Fibroblast of mammary gland (primary cell): ENCODE results near the gene RMND5A.

Source experiments
- DNase-seq: peaks from one replicate; pipeline ENCODE4 v3.0.0-alpha.2; 2010; ENCODE audit warnings: low read depth
- H3K4me3 ChIP-seq: 2 replicates; pipeline ENCODE4 v1.5.1; 2011; ENCODE audit warnings: low read depth, mild to moderate bottlenecking, low read length, moderate library complexity; ENCODE audit not compliant: control insufficient read depth
- TF ChIP-seq, protein P1 (sequence below): conservative IDR thresholded peaks from 2 replicates; pipeline ENCODE4 v1.5.1; 2011; ENCODE audit warnings: low read depth, low read length, inconsistent platforms; ENCODE audit not compliant: control insufficient read depth, insufficient read depth

The RMND5A gene

GRCh38 chr2:86677816-86678215 lies 42.3 kb upstream of the RMND5A start:
- DNase-seq = no peak
- TF ChIP-seq, protein P1, sequence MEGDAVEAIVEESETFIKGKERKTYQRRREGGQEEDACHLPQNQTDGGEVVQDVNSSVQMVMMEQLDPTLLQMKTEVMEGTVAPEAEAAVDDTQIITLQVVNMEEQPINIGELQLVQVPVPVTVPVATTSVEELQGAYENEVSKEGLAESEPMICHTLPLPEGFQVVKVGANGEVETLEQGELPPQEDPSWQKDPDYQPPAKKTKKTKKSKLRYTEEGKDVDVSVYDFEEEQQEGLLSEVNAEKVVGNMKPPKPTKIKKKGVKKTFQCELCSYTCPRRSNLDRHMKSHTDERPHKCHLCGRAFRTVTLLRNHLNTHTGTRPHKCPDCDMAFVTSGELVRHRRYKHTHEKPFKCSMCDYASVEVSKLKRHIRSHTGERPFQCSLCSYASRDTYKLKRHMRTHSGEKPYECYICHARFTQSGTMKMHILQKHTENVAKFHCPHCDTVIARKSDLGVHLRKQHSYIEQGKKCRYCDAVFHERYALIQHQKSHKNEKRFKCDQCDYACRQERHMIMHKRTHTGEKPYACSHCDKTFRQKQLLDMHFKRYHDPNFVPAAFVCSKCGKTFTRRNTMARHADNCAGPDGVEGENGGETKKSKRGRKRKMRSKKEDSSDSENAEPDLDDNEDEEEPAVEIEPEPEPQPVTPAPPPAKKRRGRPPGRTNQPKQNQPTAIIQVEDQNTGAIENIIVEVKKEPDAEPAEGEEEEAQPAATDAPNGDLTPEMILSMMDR = no peak
- H3K4me3 ChIP-seq = no peak overlapping the region

DNA sequence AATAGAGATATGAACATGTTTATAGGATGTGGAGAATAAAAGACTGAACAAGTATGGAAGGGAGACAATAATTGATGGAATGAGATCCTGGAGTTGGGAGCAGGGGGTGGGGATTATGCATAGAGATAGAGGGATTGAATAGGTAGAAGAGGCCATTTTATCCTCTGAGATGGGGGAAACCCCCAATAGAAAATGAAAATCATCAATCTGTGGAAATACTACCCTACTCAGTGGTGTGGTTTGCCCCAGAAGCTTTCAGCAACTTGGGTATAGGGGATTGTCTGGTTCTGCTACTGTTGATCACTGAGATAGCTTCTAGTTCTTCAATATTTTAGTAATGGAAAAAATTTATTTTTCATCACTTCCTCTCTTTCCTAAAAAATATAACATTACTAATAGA lies 41.1 kb upstream of the RMND5A start:
- no peak for DNase-seq
- H3K4me3 ChIP-seq = no peak overlapping the region
- TF ChIP-seq, protein P1 = no peak

DNA sequence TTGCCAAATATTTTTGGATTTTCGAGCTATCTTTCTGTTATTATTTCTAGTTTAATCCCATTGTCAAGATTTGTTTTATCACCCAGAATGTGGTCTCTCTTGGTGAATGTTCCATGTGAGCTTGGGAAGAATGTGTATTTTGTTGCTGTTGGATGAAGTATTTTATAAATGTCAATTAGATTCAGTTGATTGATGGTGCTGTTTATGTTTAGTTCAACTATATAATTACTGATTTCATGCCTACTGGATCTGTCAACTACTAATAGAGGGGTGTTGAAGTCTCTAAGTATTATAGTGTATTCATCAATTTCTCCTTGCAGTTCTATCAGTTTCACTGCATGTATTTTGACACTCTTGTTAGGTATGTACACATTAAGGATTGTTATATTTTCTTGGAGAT lies 34.7 kb upstream of the RMND5A start:
- TF ChIP-seq, protein P1 = no peak
- no peak overlapping the region for H3K4me3 ChIP-seq
- DNase-seq = no peak

DNA sequence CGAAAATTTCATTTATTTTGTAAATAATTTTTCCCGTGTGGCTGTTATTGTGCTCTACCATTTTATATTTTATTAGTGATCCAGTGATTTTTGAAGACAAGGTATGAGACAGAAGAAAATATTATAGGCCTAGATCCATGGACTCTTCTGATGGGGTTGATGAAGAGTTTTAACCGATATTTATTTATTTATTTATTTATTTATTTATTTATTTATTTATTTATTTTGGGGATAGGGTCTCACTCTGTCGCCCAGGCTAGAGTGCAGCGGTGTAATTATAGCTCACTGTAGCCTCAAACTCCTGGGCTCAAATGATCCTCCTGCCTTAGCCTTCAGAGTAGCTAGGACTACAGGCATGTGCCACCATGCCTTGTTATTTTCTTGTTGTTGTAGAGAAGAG lies 33.6 kb upstream of the RMND5A start:
- TF ChIP-seq, protein P1 = no peak
- H3K4me3 ChIP-seq = no peak overlapping the region
- no peak for DNase-seq

GRCh38 chr2:86686905-86687304 lies 33.2 kb upstream of the RMND5A start:
- DNase-seq = no peak
- no peak overlapping the region for H3K4me3 ChIP-seq
- TF ChIP-seq, protein P1 = no peak

- DNase-seq = peak; percentile 71
- TF ChIP-seq, protein P1 = no peak
Measured at GRCh38 chr2:86695053-86695691, 24.9 kb upstream of the RMND5A start.

More at GRCh38 chr2:86695053-86695691, 24.9 kb upstream of the RMND5A start:
- H3K4me3 ChIP-seq = no peak overlapping the region
